GM18505 (cell line): Measurements from ENCODE around the gene SLX4IP.
A peak's percentile ranks its signal among the peaks of the same experiment; 100 is the strongest.

ENCODE experiments used
- ATAC-seq: cut with Tn5 transposase; IDR thresholded peaks from one replicate; pipeline ENCODE4 v1.9.1; 2021; ENCODE audit not compliant: unreplicated experiment
- POLR2A ChIP-seq: IDR thresholded peaks from 4 replicates; pipeline ENCODE4 v1.6.1; 2011; ENCODE audit warnings: borderline replicate concordance; ENCODE audit not compliant: insufficient read depth, insufficient read length; ENCODE audit errors: extremely low read depth

SLX4IP gene

GRCh38 chr20:10662661-10663458 is 227.8 kb downstream of the SLX4IP start:
- no peak for ATAC-seq
- TF ChIP-seq POLR2A: no peak

DNA sequence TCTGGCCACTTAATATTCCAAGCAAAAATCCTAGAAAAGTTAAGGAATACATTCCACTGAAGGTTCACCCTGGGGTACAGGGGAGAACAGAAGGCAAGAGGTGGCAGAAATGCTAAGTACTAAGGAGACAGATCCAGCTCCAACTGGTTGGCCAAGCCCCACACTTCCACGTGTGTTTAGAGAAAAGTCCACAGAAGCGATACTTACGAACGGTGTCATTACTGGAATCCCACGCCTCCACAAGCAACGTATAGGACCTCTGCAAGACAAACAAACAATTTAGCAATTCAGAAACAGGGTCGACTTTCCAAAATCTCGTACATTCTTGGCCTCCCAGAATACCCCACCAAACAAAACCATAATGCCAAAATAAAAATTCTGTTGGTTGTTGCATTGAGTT is 228.7 kb downstream of the SLX4IP start:
- ATAC-seq: no peak
- no peak for TF ChIP-seq POLR2A

DNA sequence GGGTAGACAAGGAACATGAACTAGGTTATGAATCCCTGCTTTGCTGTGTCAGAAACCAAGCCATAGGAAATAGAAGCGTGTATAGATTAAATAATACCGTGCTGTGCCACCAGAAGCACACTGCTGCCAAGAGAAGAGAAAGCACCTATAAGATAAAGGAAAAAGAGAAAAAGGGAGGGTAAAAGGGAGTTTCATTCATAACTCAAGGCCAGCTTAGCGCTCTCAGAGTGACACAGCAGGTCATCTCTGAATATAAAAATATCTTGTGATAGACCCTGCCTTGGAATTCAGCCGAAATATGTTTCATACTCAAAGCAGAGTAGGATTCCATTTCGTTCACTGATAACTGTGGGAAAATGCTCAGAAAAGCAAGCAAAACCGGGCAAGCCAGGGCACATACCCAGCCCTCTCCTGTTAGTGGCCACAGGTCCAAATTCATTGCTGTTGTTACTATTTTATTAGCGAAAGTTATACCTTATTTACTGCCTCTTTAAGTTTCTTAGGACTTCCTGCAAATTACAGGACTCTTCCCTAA is 230.0 kb downstream of the SLX4IP start:
- no peak for ATAC-seq
- no peak for TF ChIP-seq POLR2A

GRCh38 chr20:10665791-10666190 is 230.7 kb downstream of the SLX4IP start:
- no peak for ATAC-seq

DNA sequence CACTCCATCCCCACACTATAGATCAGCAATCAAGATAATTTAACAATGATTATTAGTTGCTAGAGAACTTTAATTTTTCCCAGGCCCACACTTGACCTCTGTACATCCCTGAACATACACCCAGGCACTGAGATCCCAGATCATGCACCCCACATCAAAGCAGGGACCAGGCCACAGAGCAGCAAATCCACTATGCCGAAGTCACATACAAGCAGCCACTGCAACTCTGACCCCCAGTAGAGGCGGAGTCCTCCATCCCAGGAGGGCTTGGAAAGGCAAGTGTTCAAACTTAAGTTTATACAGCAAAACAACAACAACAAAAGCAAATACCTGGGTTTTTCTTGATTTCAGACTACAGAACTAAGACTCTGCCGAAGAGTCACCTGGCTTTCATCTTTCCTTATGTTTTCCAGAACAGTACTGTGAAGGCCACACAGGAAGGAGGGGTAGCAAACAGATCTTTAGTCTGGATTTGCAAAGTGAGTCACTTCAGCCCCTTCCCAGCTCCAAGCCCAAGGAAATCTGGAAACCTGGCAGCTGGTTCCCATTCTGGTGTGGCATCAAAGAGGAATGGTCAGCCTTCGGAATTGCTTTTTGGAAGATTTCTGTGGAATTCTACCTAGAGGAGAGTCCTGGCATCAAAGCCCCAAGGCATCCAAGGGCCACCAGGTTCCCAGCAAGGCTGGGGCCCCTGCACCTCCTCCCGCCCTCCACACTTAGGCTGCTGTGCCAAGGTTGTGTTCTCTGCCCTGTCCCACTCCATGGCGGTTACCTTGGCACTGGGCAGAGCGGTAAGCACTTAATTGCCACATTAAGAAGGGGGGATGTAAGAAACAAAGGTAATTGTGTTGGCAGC is 231.3 kb downstream of the SLX4IP start:
- no peak for ATAC-seq
- no peak for TF ChIP-seq POLR2A

More at GRCh38 chr20:10665791-10666190, 230.7 kb downstream of the SLX4IP start:
- no peak for TF ChIP-seq POLR2A

DNA sequence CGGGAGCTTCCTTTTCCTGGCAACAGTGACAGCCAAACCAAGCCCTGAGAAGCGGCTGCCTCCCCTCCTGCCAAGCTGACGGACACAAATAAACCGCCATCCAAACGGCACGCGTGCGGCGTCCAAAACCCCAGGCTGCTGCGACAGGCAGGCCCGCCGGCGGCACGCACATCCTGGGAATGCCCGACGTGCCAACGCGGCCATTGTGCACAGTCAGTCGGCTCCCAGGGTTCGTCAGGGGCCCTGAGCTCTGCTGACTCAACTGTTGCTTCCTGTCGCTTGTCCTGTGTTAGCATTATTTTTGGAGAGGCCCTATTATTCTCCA is 231.9 kb downstream of the SLX4IP start:
- TF ChIP-seq POLR2A: no peak

DNA sequence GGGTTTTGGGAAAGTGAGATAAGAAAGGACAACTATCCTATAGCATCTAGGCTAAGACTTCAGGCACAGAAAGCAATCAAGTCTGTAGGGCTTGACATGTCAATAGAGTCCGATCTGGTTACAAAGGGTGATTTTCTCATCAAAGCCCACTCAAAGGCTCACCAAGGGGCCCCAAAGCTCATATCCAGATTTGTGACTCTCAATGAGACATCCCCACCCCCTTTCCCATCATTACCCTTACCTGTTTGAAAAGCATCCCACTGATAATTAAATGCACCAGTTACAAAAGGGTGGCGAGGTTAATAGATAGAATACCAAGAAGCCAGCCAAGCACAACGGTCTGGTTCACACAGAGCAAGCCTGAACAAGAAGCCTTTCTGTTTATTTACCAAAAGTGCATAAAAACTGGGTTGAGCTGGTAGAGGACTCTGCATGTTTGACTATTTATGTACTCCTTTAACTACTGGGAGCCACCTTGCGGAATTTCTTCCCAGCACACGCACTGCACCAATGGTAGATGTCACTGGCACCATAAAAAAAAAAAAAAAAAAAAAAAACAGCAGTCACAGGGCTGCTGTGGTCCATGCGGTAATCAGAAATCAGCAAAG is 232.6 kb downstream of the SLX4IP start:
- no peak for TF ChIP-seq POLR2A
- no peak for ATAC-seq

More for the DNA sequence above, 231.9 kb downstream of the SLX4IP start:
- ATAC-seq: no peak

DNA sequence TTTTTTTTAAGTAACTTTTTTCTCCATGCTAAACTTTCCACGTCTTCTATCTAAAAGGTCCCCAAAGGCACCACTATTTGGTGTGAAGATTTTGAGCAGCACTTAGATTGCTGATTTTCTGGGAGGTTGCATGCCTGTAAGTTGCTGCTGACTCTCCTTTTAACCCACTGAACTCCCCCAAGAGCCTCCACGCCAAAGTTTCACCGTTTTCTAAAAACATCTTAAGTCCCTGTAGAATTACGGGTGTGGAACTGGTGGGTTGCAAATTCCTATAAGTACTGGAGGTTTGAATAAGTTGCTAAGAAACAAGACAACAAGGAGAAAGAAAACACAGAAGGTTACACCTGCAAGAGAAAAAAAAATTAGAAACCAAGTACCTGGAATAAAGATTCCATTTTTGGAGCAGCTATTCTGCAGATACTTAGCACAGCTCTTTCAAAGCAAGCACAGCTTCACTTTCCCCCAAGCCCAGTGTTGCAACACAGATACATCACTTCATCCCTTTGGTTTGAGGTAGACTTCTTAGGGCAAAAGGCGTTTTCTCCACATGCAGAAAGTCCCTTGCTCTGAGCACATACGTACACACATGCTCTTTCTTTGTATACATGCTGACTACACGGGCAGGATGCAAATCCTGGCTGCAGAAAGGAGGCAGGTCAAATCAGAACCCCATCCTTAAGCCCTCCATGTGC is 233.7 kb downstream of the SLX4IP start:
- no peak for ATAC-seq
- no peak for TF ChIP-seq POLR2A

DNA sequence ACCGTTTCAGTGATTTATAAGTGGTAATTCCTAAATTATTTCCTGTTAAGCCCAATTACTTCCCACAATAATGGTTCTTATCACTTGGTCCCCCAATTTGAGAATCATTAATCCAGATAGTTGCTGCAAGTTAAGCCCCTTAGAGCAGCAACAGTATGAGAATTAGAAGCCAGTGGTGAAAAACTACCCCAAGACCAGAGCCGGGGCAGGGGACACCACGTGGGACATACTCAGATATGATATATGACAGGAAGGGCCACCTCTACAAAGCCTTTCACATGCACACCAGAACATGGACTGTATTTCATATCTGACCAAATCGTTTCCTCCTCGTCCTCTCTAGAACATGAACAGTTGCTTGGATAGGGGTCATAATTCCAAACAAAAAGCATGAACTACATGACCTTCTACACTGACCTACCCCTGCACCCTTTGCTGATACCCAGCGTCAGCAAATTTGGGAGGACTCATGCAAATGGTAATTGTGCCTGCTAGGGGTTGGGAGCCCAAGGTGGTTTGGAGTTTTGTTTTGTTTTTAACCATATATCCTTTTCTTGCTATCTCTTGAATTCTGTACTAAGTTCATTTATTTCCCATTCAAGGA is 234.8 kb downstream of the SLX4IP start:
- no peak for ATAC-seq
- TF ChIP-seq POLR2A: no peak

DNA sequence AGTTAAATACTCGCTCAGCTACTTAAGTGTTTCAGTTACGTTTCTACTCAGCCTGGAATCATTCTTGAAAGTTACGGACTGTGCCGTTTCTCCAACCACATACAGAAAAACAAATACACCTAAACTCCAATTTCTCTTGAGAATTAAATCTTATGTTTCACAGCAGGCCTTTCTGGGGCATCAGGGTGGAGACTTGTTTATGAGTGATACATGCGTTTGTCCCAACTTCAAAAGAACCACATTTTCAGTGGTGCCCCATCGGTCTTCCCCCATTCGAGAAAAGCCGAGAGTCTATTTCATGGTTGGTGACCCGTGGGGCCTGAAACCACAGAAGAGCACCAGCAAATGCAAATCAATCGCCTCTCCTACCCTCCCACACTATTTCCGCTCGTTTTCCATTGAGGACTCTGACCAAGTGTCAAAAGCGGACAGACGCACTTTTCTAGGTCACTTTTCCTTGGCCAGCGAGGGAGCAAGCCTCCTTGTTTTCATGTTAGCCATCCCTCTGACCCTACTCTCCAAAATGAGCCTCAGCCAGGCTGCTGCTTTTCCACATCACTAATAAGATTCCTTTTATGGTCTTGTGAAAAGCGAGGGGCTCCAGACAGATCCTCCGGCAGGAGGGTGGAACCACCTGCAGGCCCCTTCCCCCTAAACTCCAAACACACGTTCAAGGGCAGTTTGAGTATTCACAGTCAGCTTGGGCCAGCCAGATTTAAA is 235.6 kb downstream of the SLX4IP start:
- no peak for TF ChIP-seq POLR2A
- ATAC-seq: peak; percentile 26

GRCh38 chr20:10671221-10671918 is 236.3 kb downstream of the SLX4IP start:
- peak; percentile 23 for ATAC-seq

More at GRCh38 chr20:10671221-10671918, 236.3 kb downstream of the SLX4IP start:
- no peak for TF ChIP-seq POLR2A
